HG02943 (cell line): Measurements from ENCODE around the gene SNED1.
"Not testable (repeated sequence)": the region's sequence is repeated elsewhere in the genome, so short reads cannot be mapped to it uniquely, and the experiment has no call there.

Source experiments
- ATAC-seq: cut with Tn5 transposase; IDR thresholded peaks from one replicate; pipeline ENCODE4 v1.9.1; 2021; ENCODE audit warnings: mild to moderate bottlenecking, low read depth, moderate library complexity; ENCODE audit not compliant: unreplicated experiment

Gene SNED1

DNA sequence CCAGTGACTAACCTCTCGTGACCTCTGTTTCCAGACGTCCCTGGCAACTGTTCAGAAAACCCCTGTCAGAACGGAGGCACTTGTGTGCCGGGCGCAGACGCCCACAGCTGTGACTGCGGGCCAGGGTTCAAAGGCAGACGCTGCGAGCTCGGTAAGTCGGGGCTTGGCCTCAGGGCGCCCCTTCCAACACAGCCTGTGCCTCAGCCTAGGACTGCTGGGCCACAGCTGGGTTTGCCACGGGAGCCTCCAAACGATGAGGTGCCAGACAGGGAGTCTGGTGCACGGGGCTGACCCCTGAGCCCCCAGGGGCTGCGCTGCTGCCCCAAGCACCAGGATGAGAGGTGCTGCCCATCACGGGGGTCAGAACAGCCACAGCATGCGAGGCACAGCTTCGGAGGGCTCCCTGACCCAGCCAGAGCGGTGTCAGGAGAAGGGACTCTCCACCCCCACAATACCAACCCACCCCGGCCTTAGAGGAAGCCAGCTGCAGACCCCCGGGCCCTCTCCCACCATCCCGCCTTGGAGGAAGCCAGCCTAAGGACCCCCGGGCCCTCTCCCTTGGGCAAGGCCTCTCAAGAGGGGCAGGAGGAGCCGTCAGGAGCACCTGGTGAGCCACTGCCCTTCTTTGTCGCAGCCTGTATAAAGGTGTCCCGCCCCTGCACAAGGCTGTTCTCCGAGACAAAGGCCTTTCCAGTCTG lies 83.4 kb downstream of the SNED1 start:
- no peak for ATAC-seq

DNA sequence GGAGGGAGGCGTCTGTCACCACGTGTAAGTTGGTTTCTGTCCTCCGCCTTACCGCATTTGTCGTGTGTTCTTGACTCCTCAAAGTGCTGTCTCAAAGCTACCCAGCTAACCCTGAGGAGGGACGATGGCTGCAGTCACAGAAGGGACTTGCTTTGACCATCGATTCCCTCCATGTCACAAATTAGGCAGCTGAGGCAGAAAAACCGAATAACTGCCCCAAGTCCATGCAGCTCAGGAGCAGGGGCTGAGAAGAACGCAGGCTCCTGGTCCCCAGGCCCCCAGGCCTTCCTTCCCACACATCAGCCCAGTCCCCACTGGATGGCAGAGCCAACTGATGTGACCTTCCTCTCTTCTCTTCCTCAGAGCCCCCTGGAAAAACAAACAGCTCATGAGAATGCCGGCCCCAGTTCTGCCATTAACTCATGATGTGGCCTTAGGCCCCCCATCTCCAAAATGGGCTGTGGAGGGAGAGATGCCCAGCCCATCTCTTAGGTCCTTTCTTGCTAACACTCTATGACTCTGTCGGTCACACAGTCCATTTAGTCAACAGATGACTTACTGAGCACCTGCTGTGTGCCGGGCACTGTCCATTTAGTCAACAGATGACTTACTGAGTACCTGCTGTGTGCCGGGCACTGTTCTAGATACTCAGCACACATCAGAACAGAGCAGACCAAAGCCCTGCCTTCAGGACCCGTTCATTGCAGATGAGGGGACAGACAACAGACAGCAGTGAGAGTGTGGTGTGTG lies 84.1 kb downstream of the SNED1 start:
- ATAC-seq: no peak

DNA sequence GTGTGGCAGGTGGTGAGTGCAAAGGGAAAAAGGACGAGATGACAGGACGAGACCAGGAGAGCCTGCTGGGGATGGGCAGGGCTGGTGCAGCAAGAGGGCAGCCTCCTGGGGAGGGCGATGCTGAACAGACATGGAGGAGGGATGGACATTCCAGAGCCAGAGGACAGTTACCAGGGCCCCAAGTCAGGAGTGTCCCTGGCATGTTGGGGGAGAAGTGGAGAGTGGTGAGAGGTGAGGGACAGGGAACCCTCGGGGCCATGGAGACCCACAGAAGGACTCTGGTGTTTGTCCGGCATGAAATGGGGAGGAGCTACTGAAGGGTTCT lies 84.6 kb downstream of the SNED1 start:
- ATAC-seq: no peak

DNA sequence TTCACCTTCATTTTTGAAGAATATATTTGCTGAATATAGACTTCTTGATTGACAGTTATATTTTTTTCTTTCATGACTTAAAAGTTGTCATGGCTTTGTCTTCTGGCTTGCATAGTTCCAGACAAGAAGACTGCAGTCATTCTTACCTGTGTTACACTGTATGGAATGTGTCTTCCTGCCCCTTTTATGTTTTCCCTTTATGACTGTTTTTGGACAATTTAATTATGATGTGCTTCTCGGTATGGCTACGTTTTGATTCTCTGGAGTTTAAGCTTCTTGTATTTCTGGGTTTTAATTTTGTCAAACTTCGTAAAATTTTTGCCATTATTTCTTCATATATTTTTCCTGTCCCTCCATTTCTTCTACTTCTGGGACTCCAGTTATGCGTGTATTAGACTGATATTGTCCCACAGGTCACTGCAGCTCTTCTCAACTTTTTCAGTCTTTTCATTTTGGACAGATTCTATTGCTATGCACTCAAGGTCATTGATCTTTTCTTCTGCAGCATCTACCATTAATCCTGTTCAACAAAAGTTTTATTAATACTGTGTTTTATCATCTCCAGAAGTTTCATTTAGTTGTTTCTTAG lies 86.5 kb downstream of the SNED1 start:
- ATAC-seq: no peak

DNA sequence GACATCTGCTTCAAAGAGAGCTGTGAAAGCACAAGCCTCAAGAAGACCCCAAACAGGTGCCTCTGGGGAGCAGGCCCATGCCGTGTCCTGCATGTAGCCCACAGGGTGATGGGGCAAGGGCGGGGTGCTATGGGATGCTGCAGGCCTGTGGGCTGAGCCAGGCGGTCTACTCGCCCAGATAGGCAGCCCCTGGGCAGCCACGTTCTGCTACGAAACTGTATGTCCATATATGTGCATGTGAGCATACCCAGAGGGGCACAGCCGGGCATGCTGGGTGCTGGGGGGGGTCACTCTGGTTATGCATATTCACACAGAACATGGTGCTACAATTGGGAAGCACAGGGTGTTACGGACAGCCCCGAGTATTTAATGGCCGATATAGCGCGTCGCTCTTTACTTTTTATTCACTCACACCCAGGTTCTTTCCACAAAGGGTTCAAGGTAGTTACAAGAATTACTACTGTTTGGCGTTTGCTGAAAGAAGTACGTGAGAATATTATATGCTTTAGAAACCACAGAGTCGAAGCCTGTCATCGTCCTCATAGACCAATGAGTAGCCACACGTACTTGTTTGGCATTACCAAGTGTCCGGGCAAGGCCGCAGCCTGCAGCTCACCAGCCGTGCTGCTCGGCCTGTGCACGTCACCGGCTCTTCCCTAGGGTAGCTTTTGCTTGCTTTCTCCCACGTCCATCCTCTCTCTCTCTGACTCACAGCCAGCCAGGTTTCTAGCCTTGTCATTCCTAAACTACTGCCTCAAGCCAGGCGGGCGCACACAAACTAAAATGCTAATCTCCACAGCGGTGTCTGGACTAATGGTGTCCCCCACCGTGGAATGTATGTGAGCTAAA lies 89.2 kb downstream of the SNED1 start:
- ATAC-seq: no peak

DNA sequence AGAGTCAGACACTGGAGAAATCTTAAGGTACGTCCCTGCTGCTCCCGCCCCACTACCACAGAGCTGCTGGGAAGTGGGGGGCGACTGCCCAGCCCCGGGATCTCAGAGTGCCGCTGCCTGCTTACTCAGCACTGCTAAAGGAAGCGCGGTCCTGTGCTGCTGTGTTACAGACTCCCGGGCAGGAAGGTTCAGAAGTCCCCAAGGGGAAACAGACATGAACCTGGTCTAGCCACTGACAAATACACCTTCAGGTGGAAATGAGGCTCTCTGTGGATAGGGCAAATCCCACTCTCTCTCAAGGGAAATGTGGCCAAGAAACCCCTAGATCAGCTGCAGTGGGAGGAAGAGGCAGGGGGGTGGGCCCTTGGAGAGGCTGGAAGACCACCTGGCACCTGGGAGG lies 90.0 kb downstream of the SNED1 start:
- ATAC-seq: no peak

DNA sequence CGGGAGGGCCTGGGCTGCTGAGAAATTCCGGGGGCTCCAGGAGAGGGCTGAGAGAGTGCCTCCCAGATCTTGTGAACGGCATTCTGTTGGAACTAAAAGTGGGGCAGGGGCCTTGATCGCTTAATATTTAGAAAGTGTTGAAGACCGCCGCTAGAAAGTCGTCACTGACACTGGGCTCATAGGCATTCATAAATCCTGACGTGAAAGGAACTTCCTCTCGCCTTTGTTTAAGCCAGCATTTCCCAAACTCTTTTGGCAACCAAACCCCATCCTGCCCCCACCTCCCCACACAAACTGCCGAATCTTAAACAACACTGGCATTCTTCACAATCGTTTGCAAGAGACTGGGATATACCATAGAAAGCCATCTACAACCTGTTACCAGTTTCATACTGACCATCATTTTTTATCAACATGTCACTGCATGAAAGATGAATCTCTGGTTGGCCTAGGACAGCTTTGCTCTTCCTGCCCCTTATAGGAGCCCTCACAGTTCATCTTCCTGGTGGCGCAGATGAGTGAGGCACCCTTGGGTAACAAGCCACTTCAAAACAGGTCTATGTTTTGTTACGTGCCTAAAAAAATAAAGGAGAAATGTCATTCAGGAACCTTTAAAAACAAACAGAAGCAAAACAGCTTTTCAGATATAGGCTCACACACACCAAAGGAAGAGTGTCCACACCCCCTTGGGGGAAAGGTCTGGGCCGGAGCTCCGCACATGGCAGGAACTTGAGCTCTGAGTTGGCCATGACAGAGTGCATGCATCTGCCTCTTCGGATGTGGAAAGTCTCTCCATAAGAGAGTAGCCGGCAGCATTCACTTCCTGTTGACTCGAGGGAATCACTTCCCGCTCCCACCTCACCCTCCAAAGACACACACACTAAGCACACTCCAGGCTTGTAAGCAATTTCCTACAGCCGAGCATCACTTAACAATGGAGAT lies 90.6 kb downstream of the SNED1 start:
- ATAC-seq: no peak

DNA sequence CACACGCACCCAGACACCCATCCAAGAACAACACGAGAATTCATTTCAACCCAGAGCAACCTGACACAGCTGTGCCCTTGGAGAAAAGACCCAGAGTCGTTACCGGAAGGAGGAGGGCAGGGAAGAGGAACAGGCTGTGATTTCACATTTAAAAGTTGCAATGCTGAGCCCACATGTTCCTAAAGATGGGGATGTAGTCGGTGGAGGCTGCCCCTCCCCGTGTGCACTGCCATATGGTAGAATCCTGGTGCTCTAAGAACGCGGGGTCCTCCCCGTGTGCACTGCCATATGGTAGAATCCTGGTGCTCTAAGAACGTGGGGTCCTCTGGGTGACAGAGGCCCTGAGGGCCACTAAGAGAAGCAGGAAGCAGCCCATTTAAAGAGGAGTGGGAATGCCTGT lies 92.8 kb downstream of the SNED1 start:
- ATAC-seq: no peak

DNA sequence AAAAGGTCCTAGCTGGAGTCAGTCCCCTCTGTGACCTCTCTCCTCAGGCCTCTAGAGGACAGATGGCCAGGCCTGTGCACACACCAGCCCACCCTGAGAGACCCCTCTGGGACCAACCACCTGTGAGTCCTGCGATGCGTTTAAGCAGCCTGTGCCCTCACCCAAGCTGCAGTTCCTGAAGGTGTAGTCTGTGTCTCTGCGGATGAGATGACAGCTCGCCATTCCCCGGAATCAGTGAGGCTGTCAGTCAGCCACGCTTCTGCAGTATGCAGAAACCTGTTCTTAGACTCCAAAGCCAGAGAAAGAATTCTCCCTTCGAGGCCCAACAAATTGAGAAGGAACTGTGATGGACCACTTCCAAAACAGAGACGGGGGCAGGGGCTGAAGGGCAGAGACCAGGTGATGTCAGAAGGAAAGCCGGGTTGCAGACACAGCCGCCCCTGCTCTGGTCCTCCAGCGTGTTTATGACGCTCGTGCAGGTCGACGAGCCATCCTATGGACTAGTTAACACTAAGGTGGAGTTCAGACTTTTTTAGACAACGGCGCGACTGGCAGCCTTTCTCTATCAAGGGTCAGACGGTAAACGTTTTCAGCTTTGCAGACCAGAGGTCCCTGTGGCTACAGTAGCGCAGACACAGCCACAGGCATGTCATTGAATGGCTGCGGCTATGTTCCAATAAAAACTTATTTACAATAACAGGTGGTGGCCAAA lies 93.5 kb downstream of the SNED1 start:
- no peak for ATAC-seq

DNA sequence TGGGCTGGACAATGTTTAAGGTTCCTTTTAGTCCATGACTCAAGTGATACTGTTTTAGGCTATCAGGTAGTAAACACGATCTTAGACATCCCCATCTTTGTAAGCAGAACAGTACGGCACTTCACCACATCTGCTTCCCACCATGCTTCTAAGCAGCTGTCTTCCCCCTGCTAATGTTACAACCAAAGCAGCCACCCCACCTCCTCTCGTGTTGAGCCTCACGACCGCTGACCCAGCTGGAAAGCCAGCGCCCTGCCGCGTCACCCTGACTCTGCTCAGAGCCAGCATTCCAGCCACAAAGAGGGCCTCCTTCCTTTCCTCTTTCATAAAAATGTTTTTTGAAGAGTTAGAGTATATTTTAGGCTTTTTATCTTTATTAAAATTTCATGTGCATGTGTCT lies 94.3 kb downstream of the SNED1 start:
- ATAC-seq: no peak

DNA sequence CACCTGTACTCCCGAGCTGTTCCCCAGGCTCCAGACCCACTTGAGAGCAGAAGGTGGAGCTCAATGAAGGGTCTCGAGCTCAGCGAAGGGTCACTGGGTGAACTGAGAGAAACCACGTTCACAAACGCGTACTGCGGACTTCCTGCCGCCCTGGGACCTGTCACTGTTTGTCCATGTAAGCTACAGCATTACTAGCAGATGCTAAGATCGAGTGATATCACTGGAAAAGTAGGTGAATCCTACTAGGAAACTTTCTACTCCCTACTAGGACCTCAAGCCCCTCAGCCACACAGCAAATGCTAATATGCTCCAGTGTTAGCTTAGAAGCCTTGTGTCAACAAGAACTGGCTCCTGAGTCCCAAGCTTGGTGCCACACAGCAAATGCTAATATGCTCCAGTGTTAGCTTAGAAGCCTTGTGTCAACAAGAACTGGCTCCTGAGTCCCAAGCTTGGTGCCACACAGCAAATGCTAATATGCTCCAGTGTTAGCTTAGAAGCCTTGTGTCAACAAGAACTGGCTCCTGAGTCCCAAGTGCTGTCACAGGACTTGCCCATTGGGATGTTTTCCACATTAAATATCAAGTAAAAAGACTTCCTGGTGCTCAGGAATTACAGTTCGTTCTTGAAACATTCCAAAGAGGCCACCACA lies 94.8 kb downstream of the SNED1 start:
- ATAC-seq: not testable (repeated sequence)

DNA sequence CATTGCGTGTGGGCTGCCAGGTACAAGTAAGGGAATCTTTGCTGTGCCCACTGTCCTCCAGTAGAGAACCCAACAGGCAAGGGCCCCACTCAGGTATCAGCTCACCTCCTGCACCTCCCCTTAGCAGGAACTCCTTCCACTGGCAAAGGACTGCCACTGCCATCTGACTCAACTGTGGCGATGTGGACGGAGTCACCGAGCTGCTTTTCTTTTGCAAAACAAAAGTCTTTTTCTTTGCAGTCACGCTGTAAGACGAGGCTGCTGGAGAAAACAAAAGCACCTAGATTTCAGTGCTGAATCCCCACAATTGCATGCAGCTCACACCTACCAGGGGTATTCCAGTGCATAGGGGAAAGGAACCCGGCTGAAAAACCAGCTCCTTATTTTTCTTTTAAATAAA lies 95.8 kb downstream of the SNED1 start:
- ATAC-seq: no peak

DNA sequence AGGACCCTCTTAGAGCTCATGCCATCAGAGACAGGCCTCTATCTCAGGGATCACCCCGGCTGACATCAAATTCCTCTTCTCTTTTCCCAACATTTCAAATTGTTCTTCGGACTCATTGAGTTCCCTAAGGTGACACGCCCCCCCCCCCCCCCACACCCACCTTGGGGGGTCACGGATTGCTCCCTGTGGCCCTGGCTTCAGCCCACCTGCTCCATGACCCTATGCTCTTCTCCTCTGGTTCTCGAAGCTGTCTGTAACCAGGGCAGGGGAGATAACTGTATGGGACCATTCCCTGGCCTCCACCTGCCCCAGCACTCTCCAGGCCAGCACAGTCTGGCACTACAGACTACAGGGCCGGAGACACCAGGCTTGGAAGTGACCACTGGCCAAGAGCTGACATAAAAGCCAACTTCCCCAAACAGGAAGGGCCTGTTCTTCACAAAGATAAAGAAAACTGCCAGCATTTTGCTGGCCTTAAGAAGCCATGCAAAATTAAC lies 96.6 kb downstream of the SNED1 start:
- ATAC-seq: no peak

DNA sequence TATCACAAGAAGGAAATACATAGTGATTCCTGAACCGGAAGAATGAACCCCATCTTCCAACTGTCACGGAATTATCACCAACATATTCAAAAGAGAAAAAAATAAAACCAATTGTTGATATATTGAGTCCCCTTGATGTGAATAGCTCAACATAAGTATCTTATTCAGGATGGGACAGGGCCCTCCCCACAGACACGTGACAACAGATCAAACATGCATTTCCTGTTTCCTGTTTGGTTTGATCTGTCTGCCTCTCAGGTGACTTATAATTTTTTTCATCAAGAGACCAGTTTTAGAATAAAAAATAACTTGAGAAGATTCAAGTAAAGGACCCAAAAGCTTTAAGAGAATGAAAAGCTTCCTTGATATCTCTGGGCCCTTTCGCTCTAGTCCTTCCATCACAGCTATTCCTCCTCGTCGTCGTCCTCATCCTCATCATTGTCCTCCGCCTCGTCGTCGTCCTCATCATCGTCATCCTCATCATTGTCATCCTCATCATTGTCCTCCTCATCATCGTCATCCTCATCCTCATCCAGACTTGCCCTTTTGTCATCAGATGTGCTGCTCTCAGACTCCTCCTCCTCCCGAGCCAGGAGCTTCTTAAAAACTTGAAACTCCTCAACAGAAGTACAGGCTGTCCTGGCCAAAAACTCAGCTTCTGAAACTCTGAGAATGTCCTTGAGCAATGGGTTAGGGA lies 97.3 kb downstream of the SNED1 start:
- ATAC-seq: no peak

DNA sequence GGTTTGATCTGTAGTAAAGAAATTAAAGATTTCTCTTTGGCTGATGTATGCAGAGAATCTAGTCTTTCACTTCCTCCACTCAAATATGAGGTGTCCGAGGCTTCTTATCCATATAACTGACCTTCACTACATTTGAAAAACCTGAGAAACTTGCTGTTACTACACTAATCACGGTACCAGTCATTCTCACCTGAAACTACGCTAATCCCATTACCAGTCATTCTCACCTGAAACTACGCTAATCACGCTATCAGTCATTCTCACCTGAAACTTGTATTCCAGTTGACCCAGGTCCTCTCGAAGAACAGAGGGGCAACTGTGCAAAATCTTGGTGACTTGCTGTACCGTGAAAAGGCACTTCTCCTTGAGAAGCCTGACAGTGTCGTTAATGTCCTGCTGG lies 98.6 kb downstream of the SNED1 start:
- no peak for ATAC-seq

DNA sequence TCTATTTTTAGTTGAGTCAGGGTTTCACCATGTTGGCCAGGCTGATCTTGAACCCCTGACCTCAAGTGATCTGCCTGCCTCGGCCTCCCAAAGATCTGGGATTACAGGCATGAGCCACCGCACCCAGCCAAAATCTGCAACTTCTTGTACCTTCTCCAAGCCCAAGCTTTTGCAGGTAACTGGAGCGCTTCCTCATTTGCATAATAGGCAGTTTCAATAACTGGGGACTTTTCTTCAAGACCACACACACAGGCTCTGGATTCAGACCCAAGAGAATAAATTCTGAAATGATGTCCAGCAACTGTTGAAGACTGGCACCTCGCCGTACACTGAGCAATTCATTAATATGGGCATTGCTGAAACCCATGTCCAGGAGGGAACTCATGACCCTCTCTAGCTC lies 100.8 kb downstream of the SNED1 start:
- no peak for ATAC-seq

DNA sequence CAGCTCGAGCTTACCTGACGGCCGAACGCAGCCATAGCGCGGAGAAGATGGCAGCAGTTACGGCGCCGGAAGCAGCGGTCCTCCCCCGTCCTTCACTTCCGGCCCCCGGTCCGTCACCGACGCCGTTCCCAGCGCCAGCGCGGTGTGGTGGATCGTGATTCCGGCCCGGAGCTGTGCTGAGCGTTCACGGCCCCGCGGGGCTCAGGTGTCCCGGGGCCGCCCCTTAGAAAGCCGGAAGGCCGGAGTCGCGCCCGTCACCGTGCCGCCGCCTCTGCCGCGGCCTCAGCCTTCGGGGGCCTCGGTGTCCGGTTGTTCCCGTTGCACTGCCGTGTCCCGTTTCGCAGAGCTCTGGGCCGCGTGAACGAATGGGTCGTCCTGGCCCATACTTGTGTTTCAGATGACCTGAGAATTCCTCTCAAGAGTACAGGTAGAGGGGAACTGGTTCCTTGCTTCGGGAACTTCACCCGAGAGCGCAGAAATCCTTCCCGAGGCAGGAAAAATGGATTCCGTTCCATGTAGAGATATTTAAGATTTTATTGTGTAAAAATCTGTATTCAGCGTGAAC lies 103.9 kb downstream of the SNED1 start, which contains the start of gene MTERF4:
Gene MTERF4 (minus strand): TSS at position 49 of the 565 bp plus-strand sequence. CDS start 14 bp downstream, at position 35.
- ATAC-seq: peak; percentile 77

DNA sequence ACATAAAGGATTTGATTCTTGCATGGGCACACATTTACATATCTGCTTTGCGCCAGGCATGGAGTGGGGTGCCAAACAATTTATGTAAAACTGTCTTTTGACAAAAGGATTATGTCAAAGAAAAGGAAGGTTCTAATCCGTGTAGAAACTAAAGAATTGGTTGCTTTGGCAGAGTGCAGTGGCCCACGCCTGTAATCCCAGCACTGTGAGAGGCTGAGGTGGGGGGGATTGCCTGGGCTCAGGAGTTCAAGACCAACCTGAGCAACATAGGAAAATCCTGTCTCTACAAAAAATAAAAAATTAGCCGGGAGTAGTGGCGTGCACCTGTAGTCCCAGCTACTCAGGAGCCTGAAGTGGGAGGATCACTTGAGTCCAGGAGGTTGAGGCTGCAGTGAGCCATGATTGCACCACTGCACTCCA lies 104.8 kb downstream of the SNED1 start:
- ATAC-seq: no peak
